Neural cell (in vitro differentiated cells): ENCODE measurements around the gene TPGS1.

Experiments used
- EZH2 ChIP-seq: fragments of 200-600, 300-800 bp; shearing (Covaris generic), sonication (generic); IDR thresholded peaks from 2 replicates; pipeline ENCODE4 v1.6.1; 2014; ENCODE audit warnings: antibody characterized with exemption, low read length, borderline replicate concordance, mild to moderate bottlenecking; ENCODE audit not compliant: insufficient read depth, poor library complexity, severe bottlenecking
- MXI1 ChIP-seq: fragments of 450-650 bp; conservative IDR thresholded peaks from 2 replicates; pipeline ENCODE4 v1.6.1; 2014; ENCODE audit warnings: antibody characterized with exemption, mild to moderate bottlenecking; ENCODE audit not compliant: poor library complexity, severe bottlenecking
- POLR2AphosphoS5 ChIP-seq: IDR thresholded peaks from 2 replicates; pipeline ENCODE4 v1.6.1; 2012
- TF ChIP-seq, protein P1 (sequence below): fragments of 450-650 bp; IDR thresholded peaks from 2 replicates; pipeline ENCODE4 v1.5.1; 2014; ENCODE audit warnings: antibody characterized with exemption, mild to moderate bottlenecking, moderate library complexity; ENCODE audit not compliant: poor library complexity, severe bottlenecking

- TF ChIP-seq EZH2 (no peak), POLR2AphosphoS5 (no peak), MXI1 (no peak)
- TF ChIP-seq, protein P1, sequence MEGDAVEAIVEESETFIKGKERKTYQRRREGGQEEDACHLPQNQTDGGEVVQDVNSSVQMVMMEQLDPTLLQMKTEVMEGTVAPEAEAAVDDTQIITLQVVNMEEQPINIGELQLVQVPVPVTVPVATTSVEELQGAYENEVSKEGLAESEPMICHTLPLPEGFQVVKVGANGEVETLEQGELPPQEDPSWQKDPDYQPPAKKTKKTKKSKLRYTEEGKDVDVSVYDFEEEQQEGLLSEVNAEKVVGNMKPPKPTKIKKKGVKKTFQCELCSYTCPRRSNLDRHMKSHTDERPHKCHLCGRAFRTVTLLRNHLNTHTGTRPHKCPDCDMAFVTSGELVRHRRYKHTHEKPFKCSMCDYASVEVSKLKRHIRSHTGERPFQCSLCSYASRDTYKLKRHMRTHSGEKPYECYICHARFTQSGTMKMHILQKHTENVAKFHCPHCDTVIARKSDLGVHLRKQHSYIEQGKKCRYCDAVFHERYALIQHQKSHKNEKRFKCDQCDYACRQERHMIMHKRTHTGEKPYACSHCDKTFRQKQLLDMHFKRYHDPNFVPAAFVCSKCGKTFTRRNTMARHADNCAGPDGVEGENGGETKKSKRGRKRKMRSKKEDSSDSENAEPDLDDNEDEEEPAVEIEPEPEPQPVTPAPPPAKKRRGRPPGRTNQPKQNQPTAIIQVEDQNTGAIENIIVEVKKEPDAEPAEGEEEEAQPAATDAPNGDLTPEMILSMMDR: no peak
Measured at GRCh38 chr19:474126-475078, 32.9 kb upstream of the TPGS1 start.
